ENCODE measurements around the gene NHLH2.

NHLH2 gene

GRCh38 chr1:115793162-115793561 is 47.8 kb downstream of the NHLH2 start:
- Histone ChIP-seq H3K4me3 (ENCODE audit: low read length) (no peak overlapping the region), H3K9me3 (ENCODE audit: control insufficient read depth, low read length) (no peaks in the 10 kb centered on the region), H3K27me3 (ENCODE audit: control insufficient read depth, insufficient read depth, low read length) (peaks cover 10% of the 10 kb centered on the region), H3K9ac (ENCODE audit: low read length) (no peak overlapping the region), H3K4me1 (ENCODE audit: control insufficient read depth, insufficient read depth, low read length) (no peaks in the 10 kb centered on the region), H3K36me3 (ENCODE audit: control insufficient read depth, insufficient read depth, low read length) (no peaks in the 10 kb centered on the region)

GRCh38 chr1:115791816-115792215 is 49.1 kb downstream of the NHLH2 start:
- Histone ChIP-seq H3K4me3 (ENCODE audit: low read length) (no peak overlapping the region), H3K9me3 (ENCODE audit: control insufficient read depth, low read length) (no peaks in the 10 kb centered on the region), H3K27me3 (ENCODE audit: control insufficient read depth, insufficient read depth, low read length) (peaks cover 10% of the 10 kb centered on the region), H3K36me3 (ENCODE audit: control insufficient read depth, insufficient read depth, low read length) (no peaks in the 10 kb centered on the region), H3K4me1 (ENCODE audit: control insufficient read depth, insufficient read depth, low read length) (no peaks in the 10 kb centered on the region), H3K9ac (ENCODE audit: low read length) (no peak overlapping the region)

GRCh38 chr1:115790846-115791245 is 50.1 kb downstream of the NHLH2 start:
- Histone ChIP-seq H3K27me3 (ENCODE audit: control insufficient read depth, insufficient read depth, low read length) (peaks cover 10% of the 10 kb centered on the region), H3K9me3 (ENCODE audit: control insufficient read depth, low read length) (no peaks in the 10 kb centered on the region), H3K4me1 (ENCODE audit: control insufficient read depth, insufficient read depth, low read length) (no peaks in the 10 kb centered on the region), H3K36me3 (ENCODE audit: control insufficient read depth, insufficient read depth, low read length) (no peaks in the 10 kb centered on the region), H3K4me3 (ENCODE audit: low read length) (no peak overlapping the region), H3K9ac (ENCODE audit: low read length) (no peak overlapping the region)

- H3K4me1 ChIP-seq (ENCODE audit: control insufficient read depth, insufficient read depth, low read length) = no peaks in the 10 kb centered on the region
- peaks cover 10% of the 10 kb centered on the region for H3K27me3 ChIP-seq (ENCODE audit: control insufficient read depth, insufficient read depth, low read length)
- H3K9me3 ChIP-seq (ENCODE audit: control insufficient read depth, low read length) = no peaks in the 10 kb centered on the region
- no peak overlapping the region for H3K9ac ChIP-seq (ENCODE audit: low read length)
- no peak overlapping the region for H3K4me3 ChIP-seq (ENCODE audit: low read length)
- no peaks in the 10 kb centered on the region for H3K36me3 ChIP-seq (ENCODE audit: control insufficient read depth, insufficient read depth, low read length)
Measured at GRCh38 chr1:115790356-115790755, 50.6 kb downstream of the NHLH2 start.
